D721Med (cell line): ENCODE data around the gene PSG7.
"Not testable (repeated sequence)": the region's sequence is repeated elsewhere in the genome, so short reads cannot be mapped to it uniquely, and the experiment has no call there.

ENCODE experiments used
- DNase-seq: peaks from one replicate; pipeline ENCODE4 v3.0.0; 2011; ENCODE audit warnings: low spot score; ENCODE audit not compliant: insufficient read length
- FAIRE-seq: peaks from 2 replicates; lab custom pipeline; 2011; peaks lifted over from hg19 to GRCh38; lab: Jason Lieb, UNC
- TF ChIP-seq, protein P1 (sequence below): IDR thresholded peaks from 2 replicates; pipeline ENCODE4 v1.5.1; 2012; ENCODE audit warnings: mild to moderate bottlenecking, control low read depth; ENCODE audit not compliant: insufficient read depth; ENCODE audit errors: missing control alignments

PSG7 gene

DNA sequence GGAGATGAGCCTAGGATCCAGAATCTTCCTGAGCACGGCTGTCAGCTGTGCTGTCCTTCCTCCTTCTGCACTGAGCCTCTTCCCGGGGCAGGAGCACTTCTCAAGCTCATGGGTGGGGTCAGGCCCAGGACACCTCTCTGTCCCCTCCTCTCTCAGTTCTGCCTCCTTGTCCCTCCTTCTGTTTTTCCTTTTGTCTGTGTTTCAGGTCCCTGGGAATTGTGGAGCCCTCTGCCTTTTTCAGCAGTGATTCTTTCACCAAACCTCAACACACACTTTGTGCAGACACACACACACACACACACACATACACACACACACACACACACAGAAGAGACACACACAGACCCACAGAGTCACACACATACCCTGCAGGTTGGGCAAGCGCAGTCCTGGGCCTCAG is at the start of gene PSG7:
Gene PSG7 (minus strand): TSS at position 101 of the 400 bp plus-strand sequence. CDS start 131 bp downstream, outside the sequence.
- DNase-seq, FAIRE-seq: not testable (repeated sequence)

DNA sequence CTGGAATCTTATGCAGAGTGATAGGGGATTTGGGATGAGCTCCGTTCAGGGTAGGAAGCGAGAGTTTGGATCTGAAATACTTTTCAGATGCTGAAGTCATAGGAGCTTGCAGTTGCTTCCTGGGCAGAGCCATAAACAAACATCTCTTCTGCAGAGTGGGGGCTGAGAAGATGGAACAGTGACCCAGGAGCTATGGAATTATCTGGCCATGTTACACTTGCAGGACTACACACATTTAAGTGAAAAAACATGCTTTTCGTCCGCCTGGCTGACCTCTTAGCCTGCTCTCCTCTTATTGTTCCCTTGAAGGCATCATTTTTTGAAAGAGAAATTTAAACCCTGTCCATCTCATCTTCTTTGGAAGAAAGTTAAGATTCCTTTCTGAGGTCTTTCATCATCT is 48.6 kb upstream of the PSG7 start:
- TF ChIP-seq, protein P1, sequence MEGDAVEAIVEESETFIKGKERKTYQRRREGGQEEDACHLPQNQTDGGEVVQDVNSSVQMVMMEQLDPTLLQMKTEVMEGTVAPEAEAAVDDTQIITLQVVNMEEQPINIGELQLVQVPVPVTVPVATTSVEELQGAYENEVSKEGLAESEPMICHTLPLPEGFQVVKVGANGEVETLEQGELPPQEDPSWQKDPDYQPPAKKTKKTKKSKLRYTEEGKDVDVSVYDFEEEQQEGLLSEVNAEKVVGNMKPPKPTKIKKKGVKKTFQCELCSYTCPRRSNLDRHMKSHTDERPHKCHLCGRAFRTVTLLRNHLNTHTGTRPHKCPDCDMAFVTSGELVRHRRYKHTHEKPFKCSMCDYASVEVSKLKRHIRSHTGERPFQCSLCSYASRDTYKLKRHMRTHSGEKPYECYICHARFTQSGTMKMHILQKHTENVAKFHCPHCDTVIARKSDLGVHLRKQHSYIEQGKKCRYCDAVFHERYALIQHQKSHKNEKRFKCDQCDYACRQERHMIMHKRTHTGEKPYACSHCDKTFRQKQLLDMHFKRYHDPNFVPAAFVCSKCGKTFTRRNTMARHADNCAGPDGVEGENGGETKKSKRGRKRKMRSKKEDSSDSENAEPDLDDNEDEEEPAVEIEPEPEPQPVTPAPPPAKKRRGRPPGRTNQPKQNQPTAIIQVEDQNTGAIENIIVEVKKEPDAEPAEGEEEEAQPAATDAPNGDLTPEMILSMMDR: no peak
- FAIRE-seq: no peak
- no peak for DNase-seq

DNA sequence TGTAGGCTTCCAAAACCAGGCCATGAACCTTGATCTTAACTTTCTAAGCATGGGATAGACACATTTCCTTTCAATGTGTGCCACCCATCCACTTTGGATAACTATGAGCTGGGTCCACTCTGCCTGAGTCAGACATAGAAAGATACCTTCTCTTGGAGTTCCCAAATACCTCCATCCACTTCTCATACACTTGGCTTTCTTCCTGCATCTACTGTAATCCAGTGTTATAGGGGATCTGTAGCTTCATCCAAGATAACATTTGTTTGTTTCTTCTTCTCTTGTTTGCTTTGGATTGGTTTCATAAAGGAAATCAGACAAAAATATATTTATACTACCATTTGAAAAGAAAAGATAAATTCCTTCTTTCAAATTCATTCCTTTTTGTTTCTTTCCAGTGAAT is 45.1 kb upstream of the PSG7 start:
- DNase-seq, FAIRE-seq: not testable (repeated sequence)

DNA sequence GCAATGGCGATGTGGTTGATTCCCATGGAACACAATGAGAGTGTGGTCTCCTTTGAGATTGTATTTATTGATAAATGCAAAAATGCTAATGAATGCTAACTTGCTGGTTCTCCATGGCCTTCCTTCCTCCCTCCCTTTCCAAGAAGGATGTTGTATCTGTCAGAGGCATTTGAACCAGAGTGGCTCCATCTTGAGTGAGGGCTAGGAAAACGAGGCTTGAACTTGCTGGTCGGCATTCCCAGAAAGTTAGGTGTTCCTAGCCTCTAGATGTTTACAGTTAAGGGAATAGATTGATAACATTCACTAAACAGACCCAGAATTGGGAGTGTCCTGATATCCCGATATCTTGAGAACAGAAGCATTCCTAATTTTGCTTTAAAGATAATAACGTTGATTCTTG is 34.4 kb upstream of the PSG7 start:
- not testable (repeated sequence) for DNase-seq, FAIRE-seq

DNA sequence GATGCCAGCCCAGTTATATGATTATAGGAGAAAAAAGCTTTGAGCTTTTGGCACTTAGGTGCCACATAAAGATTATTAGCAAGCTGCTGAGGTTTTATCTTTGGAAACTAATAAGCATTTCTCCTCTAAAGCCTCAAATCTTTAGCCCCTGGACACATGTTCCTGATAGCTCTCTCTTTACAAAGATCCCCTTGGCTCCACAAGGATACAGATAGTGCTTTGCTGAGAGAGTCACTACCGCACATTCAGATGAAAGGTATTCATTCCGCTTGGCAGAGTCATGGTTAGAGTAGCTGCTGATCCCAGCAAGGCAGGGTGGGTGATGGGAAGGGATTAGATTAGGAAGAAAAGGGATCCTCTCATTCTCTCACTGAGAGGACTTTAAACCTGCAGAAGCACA is 28.2 kb upstream of the PSG7 start:
- TF ChIP-seq, protein P1: no peak
- FAIRE-seq: no peak
- DNase-seq: no peak

DNA sequence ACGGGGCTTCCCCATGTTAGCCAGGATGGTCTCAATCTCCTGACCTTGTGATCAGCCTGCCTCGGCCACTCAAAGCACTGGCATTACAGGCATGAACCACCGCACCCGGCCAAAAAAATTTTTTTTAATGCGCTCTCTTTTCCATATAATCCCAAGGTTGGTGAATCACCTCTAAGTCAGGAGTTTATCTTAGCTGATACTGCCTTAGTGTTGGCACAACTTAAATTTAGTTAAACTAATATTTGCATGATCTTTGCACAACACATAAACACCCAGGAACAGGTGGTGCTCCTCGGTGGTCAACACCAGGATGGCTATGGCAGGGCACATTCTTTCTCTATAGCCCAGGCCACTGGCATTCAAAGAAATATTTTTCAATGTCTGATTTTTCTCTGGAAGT is 24.1 kb upstream of the PSG7 start:
- TF ChIP-seq, protein P1: no peak
- no peak for DNase-seq
- no peak for FAIRE-seq

DNA sequence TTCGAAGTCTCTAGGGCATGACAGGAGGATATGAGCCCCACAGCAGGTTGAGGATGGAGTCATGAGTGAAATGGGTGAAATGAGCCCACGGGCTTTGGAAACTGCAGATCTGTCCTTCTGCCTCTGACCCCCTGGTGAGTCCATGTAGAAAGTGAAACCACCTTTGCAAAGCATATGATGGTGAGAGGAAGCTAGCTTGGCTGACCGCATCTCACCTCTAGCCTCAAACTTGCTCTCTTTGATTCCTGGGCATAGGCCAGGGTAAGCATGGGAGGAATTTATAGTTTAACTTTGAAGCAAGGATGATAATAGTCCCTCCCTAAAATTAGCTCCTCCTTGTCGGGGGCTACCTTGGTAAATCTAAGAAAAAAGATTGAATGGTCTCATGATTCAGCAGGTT is 15.1 kb upstream of the PSG7 start:
- DNase-seq: not testable (repeated sequence)

DNA sequence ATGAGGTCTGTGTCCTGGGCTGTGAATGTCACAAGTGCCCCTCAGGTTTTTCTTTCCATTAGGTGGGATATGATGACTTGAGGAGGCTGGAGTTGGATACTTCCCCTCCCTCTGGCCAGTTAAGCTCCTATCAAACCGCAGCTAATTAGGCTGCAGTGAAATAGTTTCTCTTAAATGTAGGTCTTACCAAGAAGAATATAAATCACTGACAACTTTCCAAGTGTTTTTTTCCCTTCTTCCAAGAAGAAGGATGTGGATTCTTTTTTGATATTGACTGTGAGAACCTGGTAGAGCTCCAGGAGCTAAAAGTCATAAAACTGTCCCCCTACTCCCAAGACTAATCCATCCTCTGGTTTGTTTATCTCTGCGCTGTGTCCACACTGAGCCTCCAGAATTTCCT is 14.5 kb upstream of the PSG7 start:
- not testable (repeated sequence) for FAIRE-seq, DNase-seq

More for the DNA sequence above, 15.1 kb upstream of the PSG7 start:
- FAIRE-seq: not testable (repeated sequence)

DNA sequence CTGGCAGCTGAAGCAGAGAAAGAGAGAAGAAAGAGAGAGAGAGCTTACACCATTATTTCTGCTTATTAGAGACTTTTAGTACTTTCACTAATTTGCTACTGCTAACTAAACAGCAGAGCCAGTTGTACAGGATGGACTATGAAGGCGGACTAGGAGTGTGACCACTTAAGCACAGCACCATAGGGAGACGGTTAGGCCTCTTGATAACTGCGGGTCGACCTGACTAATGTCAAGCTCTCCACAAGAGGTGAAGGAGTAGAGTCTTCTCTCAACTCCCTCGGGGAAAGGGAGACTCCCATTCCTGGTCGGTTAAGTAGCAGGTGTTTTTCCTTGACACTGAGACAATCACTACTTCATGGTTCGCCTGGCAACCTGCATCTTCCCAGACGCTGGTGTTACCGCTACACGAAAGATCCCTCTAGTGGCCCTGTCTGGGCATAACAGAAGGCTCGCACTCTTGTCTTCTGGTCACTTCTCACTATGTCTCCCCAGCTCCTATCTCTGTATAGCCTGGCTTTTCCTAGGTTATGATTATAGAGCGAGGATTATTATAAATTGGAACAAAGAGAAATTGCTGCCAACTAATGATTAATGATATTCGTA is 5.3 kb upstream of the PSG7 start:
- TF ChIP-seq, protein P1: peak; percentile 37
- DNase-seq: no peak
- no peak for FAIRE-seq

DNA sequence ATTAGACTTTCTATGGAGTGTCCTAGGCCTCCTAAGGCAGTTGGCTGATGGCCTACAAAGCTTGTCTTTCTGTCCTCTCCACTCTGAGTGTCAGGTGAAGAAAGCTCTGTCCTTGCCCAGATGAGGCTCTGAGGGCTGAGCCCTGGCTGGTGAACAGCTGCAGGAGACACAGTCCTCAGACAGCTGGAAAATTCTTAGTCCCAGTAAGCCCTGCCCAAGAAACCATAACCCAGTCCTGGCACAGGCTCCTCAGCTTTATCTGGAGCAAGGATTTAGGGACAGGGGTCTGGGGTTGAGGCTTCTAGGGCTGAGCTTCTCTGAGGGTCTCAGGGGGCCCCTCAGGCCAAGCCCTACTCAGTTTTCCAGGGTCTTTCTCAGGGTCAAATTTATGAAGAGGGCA is 2.3 kb downstream of the PSG7 start:
- DNase-seq, FAIRE-seq: not testable (repeated sequence)

DNA sequence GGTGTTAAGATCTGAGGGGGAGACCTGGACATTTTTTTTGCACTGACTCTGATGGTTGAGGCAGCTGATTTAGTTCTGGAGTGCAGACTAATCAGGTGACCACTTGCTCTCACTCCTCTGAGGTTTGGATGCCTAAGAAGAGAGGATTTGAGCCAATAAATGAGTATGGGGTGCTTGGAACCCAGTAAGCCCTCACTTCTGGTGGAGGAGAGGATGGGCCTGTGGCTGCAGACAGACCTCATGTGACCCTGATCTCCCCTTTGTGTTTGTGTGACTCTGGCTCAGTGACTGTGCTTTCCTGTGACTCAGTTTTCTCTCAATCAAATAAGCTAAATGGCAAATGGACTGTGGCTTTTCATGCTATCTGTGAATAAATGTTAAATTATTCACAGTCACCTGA is 2.8 kb downstream of the PSG7 start:
- DNase-seq: not testable (repeated sequence)

DNA sequence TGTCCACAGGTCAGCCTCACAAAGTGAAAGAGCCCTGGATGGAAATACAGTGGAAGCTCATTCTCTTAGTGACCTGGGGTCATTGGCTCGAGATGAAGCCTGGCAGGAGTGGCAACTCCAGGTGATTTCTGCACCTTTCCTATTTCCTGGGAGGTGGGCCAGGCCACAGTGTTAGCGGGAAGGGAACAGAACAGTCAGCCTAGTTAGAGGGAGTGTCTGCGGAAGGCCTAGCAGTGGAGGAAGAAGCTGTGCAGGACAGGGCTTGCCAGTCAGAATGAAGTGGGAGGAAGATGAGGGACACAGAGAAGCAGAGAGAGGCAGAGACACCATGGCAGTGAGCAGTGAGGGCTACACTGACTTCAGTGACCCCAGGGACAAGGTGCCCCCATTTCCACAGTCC is 3.6 kb downstream of the PSG7 start:
- not testable (repeated sequence) for FAIRE-seq, DNase-seq

More for the DNA sequence above, 2.8 kb downstream of the PSG7 start:
- FAIRE-seq: not testable (repeated sequence)

DNA sequence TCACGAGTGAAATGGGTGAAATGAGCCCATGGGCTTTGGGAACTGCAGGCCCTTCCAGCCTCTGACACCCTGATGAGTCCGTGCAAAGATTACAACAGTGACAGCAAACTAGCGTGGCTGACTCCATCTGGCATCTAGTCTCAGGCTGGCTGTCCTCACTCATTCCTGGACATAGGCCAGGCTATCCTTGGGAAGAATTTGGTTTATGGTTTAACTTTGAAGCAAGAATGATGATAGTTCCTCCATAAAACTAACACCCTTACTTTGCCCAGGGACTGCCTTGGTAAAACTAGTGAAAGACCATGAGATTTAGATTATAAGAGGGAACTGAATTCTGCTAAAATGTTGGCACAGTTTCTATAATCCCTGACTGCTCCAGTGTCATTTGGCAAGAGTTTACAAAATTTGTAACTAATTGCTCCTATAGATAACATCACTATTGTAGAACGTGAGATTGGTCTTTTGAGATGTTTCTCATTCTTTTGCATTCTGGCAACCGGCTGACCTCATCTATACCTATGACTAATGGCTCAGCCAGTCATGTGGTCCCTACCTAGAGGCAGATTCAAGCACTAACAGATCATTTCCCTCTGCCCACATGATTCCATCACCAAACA is 4.4 kb downstream of the PSG7 start:
- not testable (repeated sequence) for FAIRE-seq, DNase-seq
